ENCODE measurements around the gene KIF17. TPM values are rescaled to one million over a fixed set of nuclear protein-coding genes. Genes with fewer than 3 reads are reported as not detected.

Gene KIF17
- total and polyA plus RNA-seq, 4 donors, result 0.49 to 3.2 (median 2.6) TPM

DNA sequence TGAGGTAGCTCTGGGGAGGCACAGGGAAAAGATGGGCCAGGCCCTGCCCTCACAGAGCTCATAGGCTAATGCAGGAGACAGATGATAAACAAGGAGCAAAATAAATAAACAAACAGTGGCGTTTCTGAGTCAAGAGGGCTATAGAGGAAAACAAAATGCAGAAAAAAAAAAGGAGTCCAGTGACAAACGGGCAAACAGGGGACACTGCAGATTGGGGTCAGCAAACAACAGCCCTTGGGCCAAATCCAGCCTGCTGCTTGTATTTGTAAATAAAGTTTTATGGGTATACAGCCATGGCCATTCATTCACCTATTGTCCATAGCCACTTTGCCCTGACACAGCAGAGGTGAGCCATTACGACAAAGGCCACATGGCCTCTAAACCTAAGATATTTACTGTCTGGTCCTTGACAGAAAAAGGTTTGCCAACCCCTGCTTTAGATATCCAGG is 103.7 kb downstream of the KIF17 start:
- Histone ChIP-seq H3K4me1 (ENCODE audit: control insufficient read depth in 1 of 2, insufficient read depth in 2 of 2, low read length in 2 of 2) (no peaks in the 10 kb centered on the region), H3K4me3 (ENCODE audit: low read length in 2 of 2) (no peak overlapping the region), H3K27me3 (ENCODE audit: control insufficient read depth in 1 of 2, insufficient read depth in 2 of 2, low read length in 1 of 2) (no peaks in the 10 kb centered on the region), H3K9me3 (ENCODE audit: control insufficient read depth, low read length) (no peaks in the 10 kb centered on the region), H3K27ac (ENCODE audit: low read depth in 1 of 2, low read length in 2 of 2) (no peak overlapping the region), H3K36me3 (ENCODE audit: control insufficient read depth in 1 of 2, insufficient read depth in 2 of 2, low read length in 1 of 2) (no peaks in the 10 kb centered on the region)
- DNase-seq (no peak), ATAC-seq (ENCODE audit: low FRiP score) (no peak)
- intact Hi-C loops (cut with DNase I), result no loop called here
- WGBS, 2 donors, result 67 to 74% methylated on average over 3 of the region's 3 CpGs

Other genes with a start within 250 kb of the KIF17 start
- 10 to 100 TPM; 11.5 to 21.8 TPM for gene CAMK2N1, start 231.8 kb downstream of the KIF17 start, total RNA-seq
- 10 to 100 TPM in 1 of 2 donors, 1 to 10 TPM in 1; 9.6 to 36.8 TPM for gene CAMK2N1, start 231.8 kb downstream of the KIF17 start, polyA plus RNA-seq
- gene MUL1, start 209.9 kb downstream of the KIF17 start, total RNA-seq, result 10 to 100 TPM; 16.8 to 18.6 TPM
- gene MUL1, start 209.9 kb downstream of the KIF17 start, polyA plus RNA-seq, result 1 to 10 TPM; 5.5 to 9.6 TPM
- gene FAM43B, start 165.4 kb downstream of the KIF17 start, total RNA-seq, result 1 to 10 TPM in 1 of 2 donors, under 1 TPM in 1; 0.52 to 2.7 TPM
- gene FAM43B, start 165.4 kb downstream of the KIF17 start, polyA plus RNA-seq, result not detected
- gene CDA, start 128.9 kb downstream of the KIF17 start, total RNA-seq, result 1 to 10 TPM; 5.3 to 9.0 TPM
- gene CDA, start 128.9 kb downstream of the KIF17 start, polyA plus RNA-seq, result 10 to 100 TPM in 1 of 2 donors, 1 to 10 TPM in 1; 5.4 to 16.2 TPM
- 10 to 100 TPM; 72.0 to 90.2 TPM for gene PINK1, start 84.5 kb downstream of the KIF17 start, total RNA-seq
- 100 to 1,000 TPM in 1 of 2 donors, 10 to 100 TPM in 1; 94.6 to 129 TPM for gene PINK1, start 84.5 kb downstream of the KIF17 start, polyA plus RNA-seq
- gene DDOST, start 56.6 kb downstream of the KIF17 start, total RNA-seq, result 100 to 1,000 TPM; 123 to 135 TPM
- 100 to 1,000 TPM in 1 of 2 donors, 10 to 100 TPM in 1; 86.3 to 174 TPM for gene DDOST, start 56.6 kb downstream of the KIF17 start, polyA plus RNA-seq
- gene SH2D5, start 14.7 kb upstream of the KIF17 start, total RNA-seq, result under 1 TPM; 0.26 to 0.39 TPM
- gene SH2D5, start 14.7 kb upstream of the KIF17 start, polyA plus RNA-seq, result under 1 TPM in 1 of 2 donors, not detected in 1; 0.13 TPM
- gene HP1BP3, start 69.3 kb upstream of the KIF17 start, total RNA-seq, result 100 to 1,000 TPM; 204 to 247 TPM
- gene HP1BP3, start 69.3 kb upstream of the KIF17 start, polyA plus RNA-seq, result 100 to 1,000 TPM in 1 of 2 donors, 10 to 100 TPM in 1; 54.0 to 154 TPM